Raji (cell line): ENCODE data around the gene MFSD6.

Experiments used
- POLR2A ChIP-seq: IDR thresholded peaks from 2 replicates; pipeline ENCODE4 v1.6.1; 2011; ENCODE audit warnings: low read depth, low read length, control low read depth; ENCODE audit not compliant: insufficient read depth

MFSD6 gene

DNA sequence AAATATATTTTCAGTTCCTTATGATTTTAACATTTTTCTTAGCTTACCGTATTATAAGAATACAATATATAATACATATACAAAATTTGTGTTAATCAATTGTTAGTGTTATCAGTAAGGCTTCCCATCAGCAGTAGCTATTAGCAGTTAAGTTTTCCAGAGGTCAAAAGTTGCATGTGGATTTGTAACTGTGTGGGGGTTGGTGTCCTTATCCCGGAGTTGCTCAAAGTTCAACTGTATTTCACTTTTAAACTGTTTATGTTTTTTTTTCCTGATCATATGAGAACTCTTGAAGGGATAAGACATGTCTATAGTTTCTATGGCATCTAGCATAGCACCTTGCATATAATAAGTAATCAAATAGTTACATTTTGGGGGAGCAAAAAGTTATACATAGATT is 11.9 kb upstream of the MFSD6 start:
- no peak for TF ChIP-seq POLR2A

DNA sequence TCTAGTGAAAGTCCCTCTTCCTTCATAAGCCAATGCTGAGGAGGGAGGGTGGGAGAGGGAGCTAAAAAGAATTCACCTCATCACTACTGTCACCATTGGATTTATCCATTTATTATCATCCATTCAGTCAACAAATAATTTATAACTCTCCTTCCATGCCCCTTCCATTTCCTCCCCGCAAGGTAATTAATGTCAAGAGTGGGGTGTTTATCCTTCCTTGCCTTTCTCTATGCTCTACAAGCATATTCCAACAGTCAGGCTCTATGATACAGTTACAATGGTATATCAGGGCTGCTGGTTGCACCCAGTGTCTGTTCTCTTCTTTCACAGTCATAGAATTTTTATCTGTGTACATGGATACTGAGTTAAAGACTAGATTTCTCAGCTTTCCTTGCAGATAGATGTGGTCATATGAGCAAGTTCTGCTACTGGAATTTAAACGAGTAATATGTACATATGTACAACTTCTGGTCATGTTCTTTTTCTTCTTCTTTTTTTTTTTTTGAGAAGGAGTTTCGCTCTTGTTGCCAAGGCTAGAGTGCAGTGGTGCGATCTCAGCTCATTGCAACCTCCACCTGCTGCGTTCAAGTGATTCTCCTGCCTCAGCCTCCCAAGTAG is 5.1 kb upstream of the MFSD6 start:
- TF ChIP-seq POLR2A: no peak

DNA sequence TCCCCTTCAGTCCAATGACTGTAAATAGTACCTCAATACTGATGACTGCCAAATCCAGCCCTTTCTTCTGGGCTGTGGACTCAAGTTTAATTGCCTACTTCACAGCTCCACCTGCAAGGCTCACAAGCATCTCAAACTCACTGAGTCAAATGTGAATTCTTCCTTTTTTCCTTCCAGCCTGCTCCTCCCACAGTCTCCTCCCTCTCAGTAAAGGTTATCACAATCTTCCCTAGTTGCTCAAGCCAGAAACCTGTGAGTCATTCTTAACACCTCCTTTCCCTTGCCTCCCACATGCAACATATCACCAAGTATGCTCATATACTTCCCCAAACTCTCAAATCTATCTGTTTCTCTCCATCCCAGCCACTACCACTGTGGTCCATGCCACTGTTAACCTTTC is 3.7 kb upstream of the MFSD6 start:
- TF ChIP-seq POLR2A: no peak

DNA sequence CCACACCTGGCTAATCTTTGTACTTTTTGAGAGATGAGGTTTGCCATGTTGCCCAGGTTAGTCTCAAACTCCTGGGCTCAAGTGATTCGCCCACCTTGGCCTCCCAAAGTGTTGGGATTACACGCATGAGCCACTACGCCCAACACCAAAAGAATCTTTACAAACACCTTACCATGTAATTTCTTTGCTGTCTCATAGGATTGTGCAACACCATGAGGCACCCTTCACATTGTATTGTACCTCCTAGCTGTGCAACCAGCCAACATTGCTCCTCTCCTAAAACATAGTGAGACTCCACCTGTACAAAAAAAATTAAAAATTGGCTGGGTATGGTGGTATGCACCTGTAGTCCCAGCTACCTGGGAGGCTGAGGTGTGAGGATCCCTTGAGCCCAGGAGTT is 3.1 kb upstream of the MFSD6 start:
- no peak for TF ChIP-seq POLR2A

DNA sequence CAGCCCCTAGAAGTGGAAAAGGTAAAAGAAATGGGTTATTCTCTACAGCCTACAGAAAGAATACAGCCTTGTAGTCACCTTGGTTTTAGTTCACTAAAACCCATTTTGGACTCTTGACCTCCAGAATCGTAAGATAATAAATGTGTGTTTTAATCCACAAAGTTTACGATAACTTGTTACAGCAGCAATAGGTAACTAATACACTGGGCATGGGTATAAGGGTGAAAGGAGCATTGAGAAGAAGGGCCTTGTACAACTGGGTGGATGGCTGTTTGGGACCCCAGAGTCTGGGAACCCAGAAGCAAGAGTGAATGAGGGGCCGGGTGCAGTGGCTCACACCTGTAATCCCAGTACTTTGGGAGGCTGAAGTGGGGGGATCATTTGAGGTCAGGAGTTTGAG is 2.2 kb upstream of the MFSD6 start:
- TF ChIP-seq POLR2A: no peak

DNA sequence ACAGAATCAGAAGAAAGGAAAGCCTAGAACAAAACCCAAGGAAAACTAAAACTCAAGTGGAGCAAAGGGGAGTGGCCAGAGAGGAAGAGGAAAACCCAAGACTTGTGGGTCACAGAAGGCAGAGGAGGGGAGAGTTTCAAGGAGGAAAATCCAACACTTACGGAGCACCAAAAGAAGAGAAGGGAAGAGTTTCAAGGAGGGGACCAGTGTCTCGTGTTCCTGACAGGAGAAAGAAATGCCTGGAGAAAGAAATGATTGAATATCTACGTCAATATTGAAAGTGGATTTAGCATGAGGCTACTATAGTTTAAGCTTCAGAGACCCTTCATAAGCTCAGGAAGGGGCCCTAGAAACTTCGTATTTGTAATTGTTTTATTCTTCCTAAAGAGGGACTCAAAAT is 1.4 kb upstream of the MFSD6 start:
- TF ChIP-seq POLR2A: no peak

DNA sequence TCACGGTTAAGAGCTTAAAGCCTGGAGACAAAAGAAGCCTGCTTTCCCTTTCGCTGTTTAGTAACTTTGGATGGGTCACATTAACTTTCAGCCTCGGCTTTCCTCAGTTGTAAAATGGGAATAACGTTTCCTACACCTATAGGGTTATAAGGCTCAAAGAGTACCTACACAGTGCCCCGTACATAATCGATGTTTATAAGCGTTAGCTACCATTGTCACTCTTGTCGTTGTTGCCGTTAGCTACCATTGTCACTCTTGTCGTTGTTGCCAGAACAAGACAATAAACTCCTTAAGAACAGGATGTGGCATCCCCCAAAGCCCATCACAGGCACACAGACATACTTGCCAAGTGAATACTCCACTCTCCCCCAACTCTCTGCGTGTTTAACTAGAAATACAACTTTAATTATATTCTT is 901 bp upstream of the MFSD6 start:
- TF ChIP-seq POLR2A: no peak

DNA sequence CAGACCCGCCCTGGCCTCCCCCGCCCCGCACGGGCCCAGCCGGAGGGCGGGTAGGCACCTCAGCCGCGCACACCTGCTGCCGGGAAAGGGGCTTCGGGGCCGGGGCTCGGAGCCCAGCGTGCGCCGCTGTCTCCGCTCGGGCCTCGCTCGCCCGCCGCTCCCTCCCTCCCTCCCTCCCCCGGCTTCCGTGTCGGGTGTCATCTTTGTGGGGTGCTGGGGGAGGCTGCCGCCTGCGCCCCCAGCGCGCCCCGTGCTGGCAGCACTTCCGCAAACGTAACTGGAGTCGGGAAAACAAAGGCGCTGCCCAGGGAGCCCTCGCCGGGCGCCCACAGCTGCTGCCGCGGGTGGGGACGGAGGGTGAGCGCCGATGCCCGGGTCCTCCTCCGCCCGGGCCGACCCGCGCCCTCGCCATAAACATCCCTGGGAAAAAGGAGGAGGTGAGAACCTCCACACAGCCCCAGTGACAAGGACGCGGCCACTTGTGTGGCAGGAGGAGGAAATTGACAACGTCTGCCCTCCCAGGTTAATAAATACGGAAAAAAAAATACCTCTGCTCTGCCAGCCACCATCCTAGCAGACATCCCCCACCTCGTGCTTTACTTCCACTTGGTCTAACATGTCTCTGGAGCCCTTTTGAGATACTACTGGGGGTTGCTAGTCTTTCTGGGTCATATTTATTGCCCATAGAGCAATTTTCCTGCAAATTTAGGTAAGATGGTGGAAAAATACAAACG is 550 bp downstream of the MFSD6 start:
- TF ChIP-seq POLR2A: peak; percentile 48

DNA sequence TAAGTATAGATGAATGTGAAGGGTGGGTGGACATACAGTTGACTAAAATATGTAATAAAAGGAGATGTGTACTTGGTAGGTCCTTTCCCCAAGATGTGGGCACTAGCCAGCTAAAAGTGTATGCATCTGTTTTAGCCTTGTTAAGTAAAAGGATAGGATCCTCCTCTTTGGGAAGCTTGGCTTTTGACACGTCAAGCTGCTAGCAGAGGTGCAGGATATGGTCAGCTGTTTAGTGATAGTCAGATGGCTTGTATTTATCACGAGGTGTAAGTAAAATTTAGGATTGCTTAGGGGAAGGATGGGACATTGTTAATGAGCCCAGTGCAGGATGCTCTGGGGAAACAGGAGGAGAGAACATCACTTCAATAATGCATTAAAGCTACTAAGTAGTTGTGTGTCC is 1.5 kb downstream of the MFSD6 start:
- TF ChIP-seq POLR2A: no peak

DNA sequence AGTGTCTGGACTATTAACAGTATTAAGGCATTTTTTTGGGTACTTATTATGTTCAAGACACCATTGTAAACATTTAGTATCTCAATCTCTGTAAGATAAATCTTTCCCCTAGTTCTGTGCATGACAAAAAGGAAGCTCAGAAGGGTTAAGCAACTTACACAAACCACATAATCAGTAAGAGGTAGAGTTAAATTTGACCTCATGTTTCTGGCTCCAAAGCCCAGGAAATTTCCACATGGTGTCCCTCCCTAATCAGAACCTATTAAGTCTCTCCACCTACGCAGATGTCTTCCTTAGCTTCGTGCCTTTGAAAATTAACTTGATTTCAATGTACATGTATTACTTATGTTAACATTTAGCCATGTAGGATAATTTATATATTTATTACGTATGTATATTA is 2.0 kb downstream of the MFSD6 start:
- no peak for TF ChIP-seq POLR2A

DNA sequence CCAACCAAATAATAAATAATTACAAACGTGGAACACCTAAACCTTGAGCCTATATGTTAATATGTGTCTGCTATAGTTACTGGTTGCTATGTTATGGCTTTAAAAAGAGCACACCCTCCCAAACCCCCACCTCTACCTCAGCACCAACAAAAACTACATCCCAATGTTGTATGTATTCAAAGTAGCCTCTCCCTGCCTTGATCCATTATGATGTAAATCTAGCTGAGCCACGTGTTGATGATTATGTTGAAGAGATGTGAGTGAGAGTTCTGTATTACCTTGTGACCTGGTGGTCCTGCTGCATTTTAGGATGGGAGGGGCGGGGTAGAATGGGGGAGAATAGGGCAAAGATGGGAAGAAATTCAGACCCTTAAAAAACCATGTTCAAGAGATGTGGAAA is 4.8 kb downstream of the MFSD6 start:
- no peak for TF ChIP-seq POLR2A

DNA sequence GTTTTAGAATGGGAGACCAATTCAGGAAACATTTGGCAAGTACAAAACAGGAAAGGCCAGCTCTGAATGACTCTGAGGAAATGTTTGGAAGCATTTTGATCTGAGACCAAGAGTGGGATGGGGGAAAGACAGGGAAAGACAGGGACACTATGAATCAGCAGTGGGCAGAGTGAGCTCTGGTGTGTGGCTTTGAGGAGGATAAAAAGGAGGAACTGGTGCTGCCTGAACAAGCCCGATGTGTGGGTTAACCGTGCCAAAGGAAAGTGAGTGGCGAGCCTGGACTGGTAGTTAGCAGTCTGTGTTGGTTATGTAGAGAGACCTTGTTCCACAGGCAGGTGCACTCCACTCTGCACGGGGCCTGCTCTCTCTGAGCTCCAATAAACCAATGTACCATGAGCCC is 5.3 kb downstream of the MFSD6 start:
- no peak for TF ChIP-seq POLR2A

DNA sequence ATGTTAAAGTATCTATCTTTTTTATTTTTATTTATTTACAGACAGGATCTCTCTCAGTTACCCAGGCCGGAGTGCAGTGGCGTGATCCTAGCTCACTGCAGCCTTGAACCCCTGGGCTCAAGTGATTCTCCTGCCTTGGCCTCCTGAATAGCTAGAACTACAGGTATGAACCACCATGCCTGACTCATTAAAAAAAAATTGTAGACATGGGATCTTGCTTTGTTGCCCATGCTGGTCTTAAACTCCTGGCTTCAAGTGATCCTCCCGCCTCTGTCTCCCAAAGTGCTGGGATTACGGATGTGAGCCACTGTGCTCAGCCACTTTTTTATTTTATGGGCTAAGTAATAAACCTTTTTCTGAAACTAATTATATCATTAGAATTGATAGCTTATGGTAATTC is 7.1 kb downstream of the MFSD6 start:
- no peak for TF ChIP-seq POLR2A

DNA sequence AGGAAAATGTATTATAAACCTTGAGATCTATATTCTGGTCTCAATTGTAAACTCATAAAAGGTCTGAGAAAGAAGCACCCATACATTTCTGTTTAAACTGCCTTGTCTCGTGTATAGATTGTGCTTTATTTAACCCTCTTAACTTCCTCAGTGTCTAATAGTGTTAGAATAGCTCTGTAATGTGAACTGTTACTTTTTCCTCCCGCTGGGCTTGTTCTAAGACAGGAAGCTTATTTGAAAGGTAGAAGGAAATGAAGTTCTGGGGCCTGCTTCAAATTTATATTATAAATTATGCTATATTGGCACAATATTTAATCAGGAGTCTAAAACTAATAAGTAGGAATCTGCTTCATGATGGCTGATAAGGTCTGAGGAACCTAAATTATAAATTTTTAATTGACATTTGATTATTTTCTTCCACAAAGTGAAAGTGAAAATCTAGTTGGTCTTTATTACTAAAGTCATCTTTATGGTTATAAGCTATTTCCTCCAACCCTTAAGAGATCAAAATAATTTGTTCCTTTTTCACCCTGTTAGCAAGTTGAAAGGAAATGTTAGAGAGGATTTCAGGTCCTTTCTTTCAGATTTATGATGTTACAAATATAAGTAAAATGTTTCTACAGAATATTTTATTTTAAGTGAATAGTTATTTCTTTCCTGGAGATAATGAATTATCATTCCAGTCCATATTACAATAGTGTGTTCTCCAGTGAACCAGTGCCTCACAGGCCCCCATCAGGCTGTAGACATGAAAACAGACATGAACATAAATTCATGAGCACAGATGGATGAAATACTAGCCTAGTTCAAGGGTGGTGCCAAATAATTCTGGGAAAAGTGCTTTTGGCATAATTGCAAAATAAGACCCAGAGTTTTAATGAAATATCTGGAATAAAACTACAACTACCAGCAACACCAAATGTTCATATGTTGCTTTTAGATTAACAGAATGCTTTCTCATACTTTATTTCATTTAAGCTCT is 7.9 kb downstream of the MFSD6 start:
- TF ChIP-seq POLR2A: no peak

DNA sequence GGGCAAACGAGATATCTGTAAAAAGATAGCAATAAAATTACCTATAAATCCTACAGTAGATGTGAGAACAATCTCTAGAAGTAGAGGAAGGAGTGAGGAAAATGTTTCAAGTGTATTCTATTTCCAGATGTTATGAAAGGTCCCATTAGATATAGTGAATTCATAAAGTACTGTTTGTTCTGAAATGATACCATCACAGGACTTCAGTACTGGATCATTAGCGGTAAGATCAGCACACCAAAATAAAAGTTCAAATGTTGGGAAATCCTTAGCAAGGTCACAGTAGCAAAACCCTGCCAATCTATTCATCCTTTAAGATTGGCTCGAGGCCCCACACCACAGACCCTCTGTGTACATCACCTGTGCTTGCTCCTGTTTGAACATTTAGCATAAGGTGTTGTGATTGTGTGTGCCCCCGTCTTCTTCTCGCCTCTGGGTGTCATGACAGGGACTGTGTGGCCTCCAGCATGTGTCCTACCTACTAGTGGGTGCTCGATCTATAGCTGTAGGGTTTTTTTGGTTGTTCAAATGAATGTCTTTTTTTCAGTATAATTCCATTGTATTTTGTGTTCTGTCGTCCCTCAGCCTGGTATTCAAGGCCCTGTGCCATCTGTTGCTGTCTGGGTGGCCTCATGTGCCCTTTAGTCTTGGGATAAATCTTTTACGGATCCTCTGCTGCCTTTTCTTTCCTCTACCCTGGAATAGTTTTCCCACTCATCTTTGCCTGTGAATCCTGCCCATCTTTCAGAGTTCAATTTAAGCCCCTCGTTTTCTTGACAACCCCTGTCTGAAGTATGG is 9.1 kb downstream of the MFSD6 start:
- TF ChIP-seq POLR2A: no peak
